Esophagus mucosa (tissue), 1 donor: ENCODE data around the gene STK38. TPM values are rescaled to one million over a fixed set of nuclear protein-coding genes. Genes with fewer than 3 reads are reported as not detected.
"Not testable (repeated sequence)": the region's sequence is repeated elsewhere in the genome, so short reads cannot be mapped to it uniquely, and the experiment has no call there.

Source experiments
- ATAC-seq: fragments of 200-7000 bp; cut with Tn5 transposase; one replicate; pipeline ENCODE4 v1.9.1; 2020
- total RNA-seq: library from RNA; stranded (reverse); gene quantifications from one replicate; pipeline ENCODE4 v1.2.4, GENCODE V29; 2023
- donor health status: DM: yes; HTN: yes; CAD: no.

The STK38 gene
- total RNA-seq, result 26.1 TPM

GRCh38 chr6:36546920-36547645, at the start of gene STK38:
Gene STK38 (minus strand): TSS chr6:36547479. CDS start chr6:36540202, 7,277 bp downstream.
- ATAC-seq, result peak; percentile 99

- ATAC-seq, result no peak
Measured at GRCh38 chr6:36596356-36596755, 49.1 kb upstream of the STK38 start.

- peak; percentile 37 for ATAC-seq
Measured at GRCh38 chr6:36594816-36595643, 47.8 kb upstream of the STK38 start.

GRCh38 chr6:36594029-36594815, 46.9 kb upstream of the STK38 start, which contains the start of gene SRSF3:
Gene SRSF3 (plus strand): TSS chr6:36594362. CDS start chr6:36596763, 2,401 bp downstream.
- ATAC-seq, result peak; percentile 97

- peak; percentile 28 for ATAC-seq
Measured at GRCh38 chr6:36593569-36594028, 46.3 kb upstream of the STK38 start.

- ATAC-seq, result no peak
Measured at GRCh38 chr6:36592221-36592655, 45.0 kb upstream of the STK38 start.

- ATAC-seq, result peak; percentile 42
Measured at GRCh38 chr6:36590237-36590636, 43.0 kb upstream of the STK38 start.

GRCh38 chr6:36589025-36589400, 41.7 kb upstream of the STK38 start:
- ATAC-seq, result not testable (repeated sequence)

GRCh38 chr6:36586606-36587005, 39.3 kb upstream of the STK38 start:
- ATAC-seq, result no peak

- ATAC-seq, result no peak
Measured at GRCh38 chr6:36581716-36582115, 34.4 kb upstream of the STK38 start.

- no peak for ATAC-seq
Measured at GRCh38 chr6:36580184-36580526, 32.9 kb upstream of the STK38 start.

GRCh38 chr6:36578431-36578830, 31.2 kb upstream of the STK38 start:
- no peak for ATAC-seq

GRCh38 chr6:36578030-36578429, 30.8 kb upstream of the STK38 start:
- ATAC-seq, result no peak

- ATAC-seq, result peak; percentile 66
Measured at GRCh38 chr6:36577301-36577700, 30.0 kb upstream of the STK38 start.

GRCh38 chr6:36576578-36576977, 29.3 kb upstream of the STK38 start:
- no peak for ATAC-seq

GRCh38 chr6:36574679-36575078, 27.4 kb upstream of the STK38 start:
- no peak for ATAC-seq

GRCh38 chr6:36572353-36573311, 25.4 kb upstream of the STK38 start:
- peak; percentile 38 for ATAC-seq

- ATAC-seq, result no peak
Measured at GRCh38 chr6:36571122-36572043, 24.1 kb upstream of the STK38 start.

- no peak for ATAC-seq
Measured at GRCh38 chr6:36570264-36570663, 23.0 kb upstream of the STK38 start.

GRCh38 chr6:36566418-36566905, 19.2 kb upstream of the STK38 start:
- ATAC-seq, result no peak
